ENCODE data around the gene SYNE2.

The SYNE2 gene

DNA sequence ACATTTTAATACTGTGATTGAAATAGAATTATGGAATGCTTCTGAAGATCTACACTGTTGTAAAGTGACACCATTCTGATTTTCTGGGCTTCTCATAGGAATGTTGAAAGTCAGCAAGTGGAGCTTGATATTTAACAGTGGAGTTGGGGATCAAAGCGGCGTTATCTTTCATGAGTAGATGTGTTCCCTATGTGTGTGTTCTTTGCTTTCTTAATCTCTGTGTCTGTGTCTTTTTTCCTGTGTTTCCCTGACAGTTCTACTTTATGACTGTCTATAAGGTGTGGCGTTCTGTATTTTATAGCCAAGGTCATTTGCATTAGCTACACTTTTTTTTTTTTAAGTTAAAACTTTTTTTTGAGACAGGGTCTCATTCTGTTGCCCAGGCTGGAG, 24.7 kb downstream of the SYNE2 start:
- DNase-seq, result no peak

GRCh38 chr14:63878052-63878451, 25.2 kb downstream of the SYNE2 start:
- no peak for DNase-seq

DNA sequence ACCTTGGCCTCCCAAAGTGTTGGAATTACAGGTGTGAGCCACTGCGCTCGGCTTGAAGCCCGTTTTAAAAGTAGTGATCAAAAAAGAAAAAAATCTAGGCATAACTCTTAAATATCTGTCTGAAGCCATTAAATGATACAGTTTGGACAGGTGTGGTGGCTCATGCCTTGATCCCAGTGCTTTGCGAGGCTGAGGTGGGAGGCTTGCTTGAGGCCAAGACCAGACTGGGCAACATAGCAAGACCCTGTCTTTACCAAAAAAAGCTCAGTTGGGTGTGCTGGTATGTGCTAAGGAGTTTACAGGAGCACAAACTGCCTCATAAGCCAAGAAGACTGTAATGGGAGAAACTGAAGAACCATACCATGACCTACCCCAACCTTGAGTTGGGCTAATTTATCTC, 26.0 kb downstream of the SYNE2 start:
- DNase-seq, result no peak

- DNase-seq, result no peak
Measured at GRCh38 chr14:63881926-63882325, 29.1 kb downstream of the SYNE2 start.

GRCh38 chr14:63887899-63888298, 35.1 kb downstream of the SYNE2 start:
- DNase-seq, result no peak

GRCh38 chr14:63890553-63890952, 37.7 kb downstream of the SYNE2 start:
- no peak for DNase-seq

GRCh38 chr14:63891148-63891975, 38.6 kb downstream of the SYNE2 start:
- no peak for DNase-seq

GRCh38 chr14:63892265-63892664, 39.5 kb downstream of the SYNE2 start:
- no peak for DNase-seq

DNA sequence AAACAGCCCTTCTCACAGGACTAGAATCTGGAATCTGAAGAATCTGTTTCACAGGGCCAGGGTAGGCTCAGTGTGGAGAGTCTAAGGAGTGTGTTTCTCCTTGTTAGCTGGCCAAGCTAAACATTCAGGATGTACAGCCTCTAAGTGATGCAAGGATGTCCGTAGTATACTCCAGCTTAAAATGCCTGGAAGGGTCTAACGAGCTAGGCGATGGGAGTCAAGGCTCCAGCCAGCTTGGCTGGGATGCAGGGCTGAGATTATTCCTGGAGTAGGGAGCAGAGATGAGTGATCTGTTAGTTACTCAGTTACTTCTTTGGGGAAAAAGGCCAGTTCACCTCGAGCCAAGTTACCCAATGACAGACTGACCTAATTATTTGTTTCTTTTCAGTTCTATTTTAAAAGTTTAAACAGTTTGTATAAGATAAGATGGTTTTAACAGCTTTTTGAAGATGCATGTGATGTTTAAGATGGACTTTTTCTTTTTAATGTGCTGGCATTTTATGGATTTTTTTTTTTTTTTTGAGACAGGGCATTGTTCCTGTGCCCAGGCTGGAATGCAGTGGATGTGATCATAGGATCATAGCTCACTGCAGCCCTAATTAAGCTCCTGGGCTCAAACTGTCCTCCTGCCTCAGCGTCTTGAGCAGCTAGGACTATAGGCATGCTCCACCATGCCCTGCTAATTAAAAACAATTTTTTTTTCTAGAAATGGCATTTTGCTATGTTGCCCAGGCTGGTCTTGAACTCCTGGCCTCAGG, 41.1 kb downstream of the SYNE2 start:
- no peak for DNase-seq

DNA sequence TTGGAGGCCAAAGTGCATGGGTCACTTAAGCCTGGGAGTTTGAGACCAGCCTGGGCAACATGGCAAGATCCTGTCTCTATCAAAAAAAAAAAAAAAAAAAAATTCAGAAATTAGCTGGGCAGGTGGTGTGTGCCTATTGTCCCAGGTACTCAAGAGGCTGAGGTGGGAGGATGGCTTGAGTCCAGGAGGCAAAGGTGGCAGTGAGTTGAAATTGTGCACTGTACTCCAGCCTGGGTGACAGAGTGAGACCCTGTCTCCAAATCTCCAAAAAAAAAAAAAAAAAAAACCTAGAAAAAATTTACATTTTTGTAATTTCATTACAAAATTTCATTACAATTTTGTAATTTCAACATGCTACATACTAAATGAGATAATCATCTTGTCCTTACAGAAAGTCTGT, 42.7 kb downstream of the SYNE2 start:
- no peak for DNase-seq

- no peak for DNase-seq
Measured at GRCh38 chr14:63896278-63896720, 43.5 kb downstream of the SYNE2 start.

DNA sequence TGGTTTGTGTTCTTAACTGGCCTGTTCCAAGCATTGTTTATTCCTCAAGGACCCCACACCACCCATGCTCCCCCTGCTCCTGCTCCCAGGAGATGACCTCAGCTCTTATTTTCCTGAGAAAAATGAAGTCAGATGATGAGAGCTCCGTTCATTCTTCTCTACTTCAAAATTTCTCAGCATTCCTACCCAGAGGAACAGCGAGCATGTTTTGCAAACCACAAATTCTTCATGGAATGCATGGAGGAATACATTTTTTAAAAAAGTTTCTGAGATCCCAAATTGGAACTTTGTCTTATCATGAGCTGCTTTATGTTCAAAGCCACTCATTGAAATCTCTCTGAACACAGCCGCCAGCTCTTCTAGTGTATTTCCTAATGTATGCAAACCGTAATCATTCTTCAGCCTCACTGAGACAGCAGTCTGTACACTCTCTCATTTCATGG, 44.9 kb downstream of the SYNE2 start:
- DNase-seq, result no peak

DNA sequence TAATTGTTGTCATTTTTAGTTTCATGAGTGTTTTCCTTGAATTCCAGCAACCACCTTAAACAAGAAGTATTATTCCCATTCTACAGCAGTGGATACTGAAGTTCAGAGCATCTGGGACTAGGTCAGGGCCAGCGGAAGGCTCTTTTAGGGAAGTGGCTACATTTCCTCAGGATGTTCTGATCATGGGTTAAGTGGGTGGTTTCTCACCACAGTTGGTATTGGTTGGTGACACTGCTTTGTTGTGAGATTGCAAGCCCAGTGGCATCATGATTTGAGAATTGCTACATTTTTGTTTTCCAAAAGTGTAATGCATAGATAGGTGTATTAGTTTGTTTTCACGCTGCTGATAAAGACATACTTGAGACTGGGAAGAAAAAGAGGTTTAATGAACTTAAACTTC, 47.1 kb downstream of the SYNE2 start:
- DNase-seq, result no peak

GRCh38 chr14:63901434-63902085, 48.8 kb downstream of the SYNE2 start:
- peak; percentile 48 for DNase-seq

GRCh38 chr14:63902375-63902976, 49.7 kb downstream of the SYNE2 start:
- no peak for DNase-seq

DNA sequence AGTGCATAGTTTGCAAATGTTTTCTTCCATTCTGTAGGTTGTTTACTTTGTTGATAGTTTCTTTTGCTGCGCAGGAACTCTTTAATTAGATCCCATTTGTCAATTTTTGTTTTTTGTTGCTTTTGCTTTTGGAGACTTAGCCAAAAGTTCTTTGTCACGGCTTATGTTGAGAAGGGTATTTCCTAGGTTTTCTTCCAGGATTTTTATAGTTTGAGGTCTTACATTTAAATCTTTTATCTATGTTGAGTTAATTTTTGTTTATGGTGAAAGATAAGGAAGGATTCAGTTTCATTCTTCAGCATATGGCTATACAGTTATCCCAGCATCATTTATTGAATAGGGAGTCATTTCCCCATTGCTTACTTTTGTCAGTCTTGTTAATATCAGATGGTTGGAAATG, 51.9 kb downstream of the SYNE2 start:
- no peak for DNase-seq

DNA sequence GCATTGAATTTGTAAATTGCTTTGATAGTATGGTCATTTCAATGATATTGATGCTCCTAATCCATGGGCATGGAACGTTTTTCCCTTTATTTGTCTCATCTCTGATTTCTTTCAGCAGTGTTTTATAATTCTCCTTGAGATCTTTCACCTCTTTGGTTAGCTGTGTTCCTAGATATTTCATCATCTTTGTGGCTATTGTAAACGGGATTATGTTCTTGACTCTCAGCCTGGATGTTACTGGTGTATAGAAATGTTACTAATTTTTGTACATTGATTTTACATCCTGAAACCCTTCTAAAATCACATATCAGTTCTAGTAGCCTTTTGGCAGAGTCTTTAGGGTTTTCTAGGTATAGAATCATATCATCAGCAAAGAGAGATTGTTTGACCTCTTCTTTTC, 52.6 kb downstream of the SYNE2 start:
- DNase-seq, result no peak

GRCh38 chr14:63908667-63909264, 56.0 kb downstream of the SYNE2 start:
- DNase-seq, result no peak

DNA sequence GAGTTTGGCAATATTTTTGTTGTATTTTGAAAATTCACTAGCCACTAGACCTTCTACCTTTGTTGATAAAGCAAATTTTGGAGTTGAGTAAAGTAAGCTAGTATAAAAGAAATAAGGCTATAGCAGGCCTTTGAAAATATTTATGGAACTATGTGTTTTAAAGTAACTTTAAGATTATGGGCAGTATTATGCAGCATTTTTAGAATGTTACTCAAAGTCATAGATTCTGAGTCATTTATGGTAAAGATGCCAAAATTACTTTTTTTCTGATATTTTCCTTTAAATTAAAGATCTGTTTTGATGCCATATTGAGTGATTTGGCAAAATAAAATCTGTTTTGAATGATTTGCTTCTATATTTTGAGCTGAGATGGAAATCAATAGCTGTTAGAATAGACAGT, 57.2 kb downstream of the SYNE2 start:
- no peak for DNase-seq

DNA sequence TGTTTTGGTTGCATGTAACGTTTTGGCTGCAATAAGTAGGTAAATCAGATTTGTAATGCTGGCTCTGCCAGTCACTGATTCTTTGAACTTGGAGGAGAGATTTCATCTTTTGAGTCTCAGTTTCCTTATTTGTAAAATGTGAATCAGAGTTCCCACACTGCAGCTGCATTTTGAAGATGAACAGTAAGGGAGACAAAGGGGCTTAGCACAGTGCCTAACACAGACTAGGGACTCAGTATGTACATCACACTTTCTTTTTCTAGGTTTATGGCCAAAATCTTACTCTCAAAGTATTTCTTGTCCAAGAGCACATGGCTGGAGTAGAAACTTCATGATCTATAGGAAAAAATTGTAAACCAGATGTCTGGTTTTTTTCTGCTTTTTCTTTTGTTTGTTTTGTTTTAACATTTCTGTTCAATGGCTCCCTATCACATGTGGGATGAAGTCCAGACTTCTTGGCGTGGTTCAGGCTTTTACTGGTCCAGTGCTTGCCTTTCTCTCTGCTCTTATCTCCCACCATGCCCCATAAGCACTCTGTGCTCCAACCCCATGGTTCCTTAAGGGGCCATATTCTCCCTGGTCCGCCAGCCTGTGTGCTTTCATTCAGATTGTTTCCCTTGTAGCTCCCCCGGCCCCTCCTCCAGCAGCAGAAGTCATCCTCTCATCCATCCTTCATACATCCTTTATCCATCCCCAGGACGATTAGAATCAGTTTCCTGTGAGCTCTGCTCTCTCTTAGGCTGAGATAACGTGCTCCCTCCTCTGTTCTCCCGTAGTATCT, 58.0 kb downstream of the SYNE2 start:
- DNase-seq, result no peak

DNA sequence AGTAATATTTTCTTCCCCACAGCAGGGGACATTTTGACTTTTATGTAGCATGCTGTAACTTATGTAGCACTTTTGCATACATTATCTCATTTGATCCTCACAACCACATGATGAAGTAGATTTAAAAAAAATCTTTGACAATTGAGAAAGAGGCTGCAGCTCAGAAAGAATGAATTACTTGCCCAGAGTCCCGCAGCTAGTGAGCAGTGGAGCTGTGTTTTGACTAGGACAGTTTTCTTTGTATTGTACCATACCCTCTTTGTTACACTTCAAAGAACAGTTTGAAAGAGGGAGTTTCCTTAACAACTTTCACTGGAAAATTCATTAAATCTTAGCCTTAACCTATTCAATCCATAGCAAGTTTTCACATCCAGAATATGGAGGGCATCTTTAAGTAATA, 58.6 kb downstream of the SYNE2 start:
- DNase-seq, result no peak

DNA sequence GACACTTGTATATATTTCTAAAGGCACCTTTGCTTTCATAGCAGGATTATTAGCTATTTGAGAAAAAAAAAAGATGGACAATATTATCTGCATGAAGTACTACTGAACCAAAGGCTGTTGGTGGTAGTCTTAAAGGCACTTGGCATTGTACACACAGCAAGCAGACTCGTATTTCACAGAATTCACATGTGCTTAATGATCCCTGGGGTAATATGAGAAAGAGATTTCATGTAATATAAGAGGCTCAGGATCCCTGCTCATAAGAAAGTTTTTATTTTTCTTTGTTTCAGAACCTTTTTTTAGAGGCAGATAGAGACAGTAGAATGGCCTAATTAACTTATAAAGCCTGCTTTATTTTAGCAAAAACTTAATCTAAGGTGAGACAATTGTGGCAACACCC, 59.5 kb downstream of the SYNE2 start:
- no peak for DNase-seq

Data from KG1 (cell line).